Natural killer cell (primary cell): ENCODE measurements around the gene C2CD3. TPM values are rescaled to one million over a fixed set of nuclear protein-coding genes. Genes with fewer than 3 reads are reported as not detected.

ENCODE experiments used
- ATAC-seq, 3 donors: fragments of 150-1000 bp in 2 of 3; fragments of 200-7000 bp in 1 of 3; cut with Tn5 transposase; 1 replicate in 1 of 3; 2 replicates in 2 of 3; pipeline ENCODE4 v1.10.0; 2021; ENCODE audit warnings: mild to moderate bottlenecking in 2 of 3, moderate library complexity in 2 of 3
- DNase-seq, 2 donors: peaks; one replicate each; pipeline versions ENCODE4 v3.0.0 to v3.0.0-alpha.2; 2013 to 2021; ENCODE audit warnings: mixed read lengths in 1 of 2
- H3K27ac ChIP-seq: one replicate; pipeline ENCODE4 v1.5.1; 2013; ENCODE audit warnings: mild to moderate bottlenecking, low read length
- H3K27me3 ChIP-seq: one replicate; pipeline ENCODE4 v1.6.1; 2013; ENCODE audit warnings: low read length; ENCODE audit not compliant: control insufficient read depth, insufficient read depth
- H3K36me3 ChIP-seq: one replicate; pipeline ENCODE4 v1.6.1; 2013; ENCODE audit warnings: low read length; ENCODE audit not compliant: control insufficient read depth, insufficient read depth
- H3K4me1 ChIP-seq: one replicate; pipeline ENCODE4 v1.6.1; 2013; ENCODE audit warnings: low read length; ENCODE audit not compliant: control insufficient read depth, insufficient read depth
- H3K4me3 ChIP-seq: one replicate; pipeline ENCODE4 v1.5.1; 2013; ENCODE audit warnings: low read length
- H3K9me3 ChIP-seq: one replicate; pipeline ENCODE4 v1.6.1; 2013; ENCODE audit warnings: low read length; ENCODE audit not compliant: control insufficient read depth, insufficient read depth
- H3K27ac Mint-ChIP-seq, 2 donors: one replicate each; pipeline ENCODE4 v1.8.0; 2022; ENCODE audit warnings: mild to moderate bottlenecking in 2 of 2, mixed read lengths in 2 of 2, moderate library complexity in 1 of 2
- H3K27me3 Mint-ChIP-seq, 2 donors: one replicate each; pipeline ENCODE4 v1.8.0; 2022; ENCODE audit warnings: low read depth in 2 of 2, mixed read lengths in 2 of 2
- H3K36me3 Mint-ChIP-seq: one replicate; pipeline ENCODE4 v1.8.0; 2022; ENCODE audit warnings: mixed read lengths
- H3K4me1 Mint-ChIP-seq, 2 donors: one replicate each; pipeline ENCODE4 v1.8.0; 2022; ENCODE audit warnings: mixed read lengths in 2 of 2
- H3K4me3 Mint-ChIP-seq: one replicate; pipeline ENCODE4 v1.8.0; 2022; ENCODE audit warnings: mild to moderate bottlenecking, moderate library complexity, mixed read lengths
- H3K9me3 Mint-ChIP-seq, 2 donors: one replicate each; pipeline ENCODE4 v1.8.0; 2022; ENCODE audit warnings: mixed read lengths in 2 of 2
- WGBS: methylation state at CpG from one replicate; pipeline ENCODE4 v1.1.7; 2013; ENCODE audit warnings: missing lambda C conversion rate; ENCODE audit not compliant: insufficient coverage; 5-methylcytosine and 5-hydroxymethylcytosine counted together
- intact Hi-C: fragments of 100-400 bp; cut with micrococcal nuclease; formaldehyde crosslinking; loops from one replicate; pipeline ENCODE4 v1.14.2; 2022
- total RNA-seq, 4 donors: library from RNA; stranded (reverse); fragments of 120-200 nt in 1 of 4; gene quantifications; one replicate each; pipeline versions ENCODE4 v1.2.3 to v1.2.4, GENCODE V29; 2013 to 2022
- TF ChIP-seq, protein P1 (sequence below): fragments of 200-600 bp; IDR thresholded peaks from one replicate; pipeline ENCODE4 v1.8.0; 2022; ENCODE audit warnings: antibody characterized with exemption

The C2CD3 gene
- total RNA-seq, 3 donors from 2014 or later (not counting 1 experiment from before 2014, with no cell fraction given), result 55.0 to 67.6 (median 58.1) TPM

DNA sequence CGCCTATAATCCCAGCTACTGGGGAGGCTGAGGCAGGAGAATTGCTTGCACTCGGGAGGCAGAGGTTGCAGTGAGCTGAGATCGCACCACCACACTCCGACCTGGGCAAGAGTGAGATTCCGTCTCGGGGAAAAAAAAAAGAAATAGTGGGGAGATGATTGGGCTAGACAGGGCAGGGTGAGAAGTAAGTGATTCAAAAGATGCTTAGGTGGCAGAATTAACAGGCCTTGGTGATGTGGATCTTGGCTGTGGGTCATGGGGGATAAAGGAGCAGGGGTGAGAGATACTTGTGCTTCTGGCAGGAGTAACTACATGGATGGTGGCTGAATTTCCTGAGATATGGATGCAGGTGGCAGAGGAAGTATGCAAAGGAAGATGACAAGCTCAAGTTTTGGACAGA lies 148.8 kb downstream of the C2CD3 start:
- no peaks in the 10 kb centered on the region for H3K9me3 Mint-ChIP-seq
- intact Hi-C loops, result loop anchor here (5.0 kb wide), 1 partner anchor 40 kb away; the partner anchor contains the start of gene UCP2
- Histone ChIP-seq H3K27me3 (no peaks in the 10 kb centered on the region), H3K4me3 (no peak overlapping the region), H3K9me3 (no peaks in the 10 kb centered on the region), H3K4me1 (peaks cover 56% of the 10 kb centered on the region), H3K36me3 (no peaks in the 10 kb centered on the region), H3K27ac (no peak overlapping the region)
- TF ChIP-seq, protein P1, sequence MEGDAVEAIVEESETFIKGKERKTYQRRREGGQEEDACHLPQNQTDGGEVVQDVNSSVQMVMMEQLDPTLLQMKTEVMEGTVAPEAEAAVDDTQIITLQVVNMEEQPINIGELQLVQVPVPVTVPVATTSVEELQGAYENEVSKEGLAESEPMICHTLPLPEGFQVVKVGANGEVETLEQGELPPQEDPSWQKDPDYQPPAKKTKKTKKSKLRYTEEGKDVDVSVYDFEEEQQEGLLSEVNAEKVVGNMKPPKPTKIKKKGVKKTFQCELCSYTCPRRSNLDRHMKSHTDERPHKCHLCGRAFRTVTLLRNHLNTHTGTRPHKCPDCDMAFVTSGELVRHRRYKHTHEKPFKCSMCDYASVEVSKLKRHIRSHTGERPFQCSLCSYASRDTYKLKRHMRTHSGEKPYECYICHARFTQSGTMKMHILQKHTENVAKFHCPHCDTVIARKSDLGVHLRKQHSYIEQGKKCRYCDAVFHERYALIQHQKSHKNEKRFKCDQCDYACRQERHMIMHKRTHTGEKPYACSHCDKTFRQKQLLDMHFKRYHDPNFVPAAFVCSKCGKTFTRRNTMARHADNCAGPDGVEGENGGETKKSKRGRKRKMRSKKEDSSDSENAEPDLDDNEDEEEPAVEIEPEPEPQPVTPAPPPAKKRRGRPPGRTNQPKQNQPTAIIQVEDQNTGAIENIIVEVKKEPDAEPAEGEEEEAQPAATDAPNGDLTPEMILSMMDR, result no peak
- H3K36me3 Mint-ChIP-seq, result peaks cover 8% of the 10 kb centered on the region
- no peak for DNase-seq
- H3K4me1 Mint-ChIP-seq, result peaks cover 21 to 22% of the 10 kb centered on the region in 2 donors
- H3K27ac Mint-ChIP-seq, result no peak overlapping the region
- 97% methylated on average over 6 of the region's 6 CpGs for WGBS
- no peak overlapping the region for H3K4me3 Mint-ChIP-seq
- ATAC-seq, result no peak
- H3K27me3 Mint-ChIP-seq, result no peaks in the 10 kb centered on the region

GRCh38 chr11:74020539-74020938 lies 150.3 kb downstream of the C2CD3 start:
- Mint-ChIP-seq H3K4me3 (no peak overlapping the region), H3K27me3 (no peaks in the 10 kb centered on the region), H3K9me3 (no peaks in the 10 kb centered on the region), H3K27ac (no peak overlapping the region), H3K4me1 (peaks cover 21 to 23% of the 10 kb centered on the region in 2 donors), H3K36me3 (peaks cover 8% of the 10 kb centered on the region)
- DNase-seq (no peak), ATAC-seq (no peak)
- Histone ChIP-seq H3K27me3 (no peaks in the 10 kb centered on the region), H3K36me3 (peaks cover 5% of the 10 kb centered on the region), H3K27ac (no peak overlapping the region), H3K4me1 (peaks cover 49% of the 10 kb centered on the region), H3K9me3 (no peaks in the 10 kb centered on the region), H3K4me3 (no peak overlapping the region)
- TF ChIP-seq, protein P1, result no peak
- WGBS, result 37% methylated on average over 4 of the region's 4 CpGs
- intact Hi-C loops, result loop anchor here (1.0 to 5.0 kb wide), 3 partner anchors 15 to 38 kb away; partner anchors contain the start of gene UCP2

GRCh38 chr11:74019860-74020259 lies 150.9 kb downstream of the C2CD3 start:
- Mint-ChIP-seq H3K36me3 (peaks cover 8% of the 10 kb centered on the region), H3K9me3 (no peaks in the 10 kb centered on the region), H3K4me3 (no peak overlapping the region), H3K27me3 (no peaks in the 10 kb centered on the region), H3K27ac (no peak overlapping the region), H3K4me1 (peaks cover 20 to 23% of the 10 kb centered on the region in 2 donors)
- 22% methylated on average over 4 of the region's 4 CpGs for WGBS
- TF ChIP-seq, protein P1, result no peak
- Histone ChIP-seq H3K9me3 (no peaks in the 10 kb centered on the region), H3K36me3 (peaks cover 5% of the 10 kb centered on the region), H3K4me1 (peaks cover 47% of the 10 kb centered on the region), H3K27me3 (no peaks in the 10 kb centered on the region), H3K4me3 (no peak overlapping the region), H3K27ac (peak overlapping the region; percentile 15)
- peak; percentile 45 to 46 for DNase-seq
- intact Hi-C loops, result loop anchor here (1.0 to 5.0 kb wide), 3 partner anchors 15 to 38 kb away; partner anchors contain the start of gene UCP2
- ATAC-seq, result peak; percentile 76 to 96 (median 87)
